ENCODE results near the gene CALML5.

CALML5 gene, protein sequence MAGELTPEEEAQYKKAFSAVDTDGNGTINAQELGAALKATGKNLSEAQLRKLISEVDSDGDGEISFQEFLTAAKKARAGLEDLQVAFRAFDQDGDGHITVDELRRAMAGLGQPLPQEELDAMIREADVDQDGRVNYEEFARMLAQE

DNA sequence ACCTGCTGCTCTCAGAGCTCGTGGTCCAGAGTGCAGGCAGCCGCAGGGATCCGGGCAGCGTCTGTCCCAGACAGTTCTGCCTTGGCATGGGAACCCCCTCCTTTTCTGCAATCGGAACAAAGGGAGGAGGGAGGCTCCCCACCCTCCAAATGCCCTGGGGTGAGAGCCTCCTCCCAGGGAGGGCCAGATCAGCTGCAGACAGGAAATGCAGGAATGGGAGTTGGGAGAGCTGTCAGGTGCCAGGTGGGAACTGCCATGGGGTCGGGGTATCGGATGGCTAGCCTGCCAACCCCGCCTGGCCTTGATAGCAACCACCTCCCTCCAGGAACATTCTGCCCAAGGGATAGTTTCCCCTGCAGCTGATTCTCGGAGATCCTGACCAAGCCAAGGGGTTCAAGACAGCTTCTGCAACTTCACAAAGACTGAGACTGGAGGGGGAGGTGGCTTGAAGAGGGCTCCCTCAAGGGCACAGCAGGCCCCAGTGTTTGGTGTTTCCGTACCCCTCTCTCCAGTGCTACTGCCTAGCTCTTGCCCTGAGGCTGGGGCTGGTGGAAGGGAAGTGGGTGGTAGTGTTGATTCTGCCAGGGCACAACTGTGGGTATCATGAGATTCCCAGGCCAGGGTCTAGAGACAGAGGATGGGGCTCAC is at the start of gene CALML5:
Gene CALML5, minus strand, starts transcription at position 78 of the 648 bp plus-strand sequence. CDS start 132 bp downstream, outside the sequence.
- no peak for DNase-seq

DNA sequence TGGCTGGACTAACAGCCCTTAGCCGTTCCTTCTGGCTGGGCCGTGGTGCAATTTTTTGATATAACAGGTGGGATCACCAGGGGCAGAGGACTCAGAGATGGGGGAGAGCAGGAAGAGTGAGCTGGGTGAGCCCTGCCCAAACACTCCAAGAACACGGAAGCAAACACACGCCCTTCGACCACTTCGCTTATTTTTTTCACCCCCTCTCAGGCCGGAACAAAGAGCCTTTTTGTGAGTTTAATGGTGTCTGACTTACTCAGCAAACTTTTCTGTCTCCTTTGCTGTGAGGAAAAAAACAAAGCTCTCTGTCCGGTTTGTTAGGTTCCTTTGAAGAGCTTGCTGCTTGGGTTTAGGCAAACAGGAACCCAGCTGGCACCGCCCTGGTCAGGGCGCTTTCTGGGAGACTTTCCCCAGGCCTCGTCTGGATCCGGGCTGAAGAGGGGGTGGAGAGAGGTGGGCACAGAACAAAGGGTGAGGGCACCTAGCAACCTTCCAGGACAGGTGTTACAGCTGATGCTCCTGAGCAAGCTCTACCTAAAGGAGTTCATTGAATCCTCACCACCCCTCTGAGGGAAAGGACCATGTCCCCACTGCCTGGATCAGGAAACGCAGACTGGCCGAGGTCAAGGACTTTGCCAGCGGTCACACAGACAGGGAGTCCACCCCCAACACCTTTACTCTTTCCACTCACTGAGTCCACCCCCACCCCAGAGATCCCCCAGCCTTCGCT is 48.7 kb upstream of the CALML5 start:
- no peak for DNase-seq

DNA sequence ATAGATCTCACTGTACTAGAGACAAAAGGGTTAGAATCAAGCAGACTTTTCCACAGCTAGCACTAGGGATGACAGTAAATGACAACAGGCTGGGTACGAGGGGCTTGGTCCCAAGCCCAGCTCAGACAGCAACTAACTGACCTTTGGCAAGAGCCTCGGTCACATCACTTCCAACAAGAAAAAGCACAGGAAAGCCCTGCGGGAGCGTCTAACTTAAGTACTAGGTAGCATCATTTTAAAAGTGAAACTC is 48.2 kb upstream of the CALML5 start:
- DNase-seq, result no peak

DNA sequence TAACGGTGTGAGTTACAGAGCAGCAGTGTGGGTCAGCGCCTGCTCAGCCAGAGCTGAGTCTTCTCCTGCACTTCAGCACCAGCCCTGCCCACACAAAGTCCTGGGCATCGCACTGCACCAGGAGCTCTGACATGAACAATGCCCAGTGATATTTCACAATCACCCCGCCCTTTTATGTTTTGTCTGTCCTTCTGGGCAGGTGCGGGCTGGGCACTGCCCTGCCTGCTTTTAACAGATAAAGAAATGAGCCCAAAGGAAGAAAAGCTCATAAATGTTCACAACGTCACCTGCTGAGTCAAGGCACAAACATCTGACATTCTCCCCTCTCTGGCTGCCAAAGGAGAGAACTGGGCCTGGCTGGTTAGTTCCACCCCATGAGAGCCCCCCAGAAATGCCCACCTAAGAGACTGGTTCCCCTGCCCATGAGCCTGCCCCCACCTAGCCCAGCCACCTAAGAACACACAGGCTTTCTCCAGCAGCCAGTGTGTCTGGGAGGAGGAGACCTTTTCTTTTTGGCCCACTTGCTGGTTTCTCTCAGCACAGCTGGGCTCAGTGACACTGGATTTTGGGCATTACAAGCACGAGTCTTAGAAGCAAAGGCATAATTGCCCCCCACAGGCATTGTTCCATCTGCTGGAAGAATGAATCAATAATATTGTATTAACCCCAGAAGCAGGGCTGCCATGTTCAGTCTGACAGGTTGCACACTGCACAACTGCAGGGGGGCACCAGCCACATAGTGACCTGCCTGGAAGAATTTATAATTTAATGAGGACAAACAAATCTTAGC is 47.7 kb upstream of the CALML5 start:
- no peak for DNase-seq

DNA sequence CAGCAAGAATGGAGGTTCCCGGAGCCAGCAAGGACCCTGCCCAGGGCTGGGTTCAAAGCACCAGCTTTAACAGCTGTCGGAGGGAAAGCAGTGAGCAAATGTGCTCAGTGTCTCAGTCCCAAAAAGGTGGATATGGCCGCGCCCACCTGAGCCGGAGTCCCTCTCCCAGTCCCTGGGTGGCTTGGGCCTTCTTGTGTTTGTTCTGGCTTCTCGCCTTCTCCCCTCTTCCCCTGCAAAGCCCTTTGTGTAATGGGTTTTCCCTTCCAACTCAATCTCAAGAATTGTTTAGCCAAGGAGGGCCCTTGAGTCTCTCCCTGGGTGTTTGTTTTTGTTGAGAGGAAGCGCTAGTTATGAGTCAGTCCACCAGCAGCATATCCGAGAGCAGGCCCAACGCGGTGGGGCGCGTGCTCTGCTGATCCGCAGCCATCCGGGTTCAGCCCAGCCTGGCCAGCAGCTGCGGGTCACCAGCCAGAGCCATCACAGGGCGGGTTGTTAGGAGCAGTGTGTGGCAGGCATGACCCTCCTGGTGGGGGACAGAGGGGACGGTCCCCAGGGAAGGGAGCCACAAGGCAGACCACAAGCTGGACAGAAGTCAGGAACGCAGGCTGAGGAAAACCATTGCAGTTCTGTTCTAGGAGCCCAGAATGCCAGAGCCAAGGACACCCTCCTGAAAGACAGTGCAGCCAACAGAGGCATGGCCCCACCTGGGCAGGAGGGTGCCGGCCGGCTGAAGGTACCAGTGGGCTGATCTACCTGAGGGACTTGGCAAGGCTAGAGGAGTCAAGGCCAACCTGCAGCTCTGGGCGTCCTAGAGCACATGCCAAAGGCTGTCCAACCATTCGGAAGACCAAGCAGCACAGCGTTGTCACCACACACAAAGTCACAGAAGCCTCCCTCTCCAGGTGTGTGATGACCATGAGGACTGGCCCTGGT is 46.7 kb upstream of the CALML5 start:
- no peak for DNase-seq

DNA sequence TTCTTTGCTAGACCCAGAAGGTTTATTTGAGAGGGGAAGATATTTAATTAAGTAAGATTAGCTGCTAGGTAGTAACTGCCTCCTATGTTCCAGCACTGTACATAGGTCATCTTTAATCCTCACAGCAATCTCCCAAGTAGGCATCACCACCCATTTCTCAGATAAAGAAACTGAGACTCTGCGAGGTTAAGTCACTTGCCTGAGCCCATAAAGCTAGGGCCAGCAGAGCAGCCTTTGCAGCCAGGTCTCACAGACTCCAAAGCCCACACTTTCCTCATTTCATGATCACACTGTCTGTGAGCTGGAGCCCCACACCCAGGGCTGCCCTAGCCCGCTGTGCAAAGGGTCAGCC is 46.0 kb upstream of the CALML5 start:
- DNase-seq, result no peak

DNA sequence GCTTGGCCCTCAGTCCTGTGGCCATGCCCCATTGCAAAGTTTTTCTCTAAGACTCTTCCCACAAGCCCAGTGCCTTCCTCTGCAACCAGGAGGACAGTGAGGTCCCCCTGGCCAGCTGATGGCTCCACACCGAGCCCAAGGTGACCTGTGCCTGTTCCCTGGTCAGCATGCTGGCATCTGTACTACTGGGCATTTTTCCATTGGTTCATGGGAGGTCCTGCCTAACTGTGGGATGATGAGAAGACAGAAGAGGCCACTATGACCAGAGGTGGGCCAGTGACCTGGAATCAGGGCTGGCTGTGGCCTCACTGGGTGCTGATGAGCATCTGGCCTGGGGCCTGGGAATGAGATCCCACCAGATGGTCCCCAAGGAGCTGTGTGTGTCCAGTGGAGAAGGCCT is 45.6 kb upstream of the CALML5 start:
- no peak for DNase-seq

DNA sequence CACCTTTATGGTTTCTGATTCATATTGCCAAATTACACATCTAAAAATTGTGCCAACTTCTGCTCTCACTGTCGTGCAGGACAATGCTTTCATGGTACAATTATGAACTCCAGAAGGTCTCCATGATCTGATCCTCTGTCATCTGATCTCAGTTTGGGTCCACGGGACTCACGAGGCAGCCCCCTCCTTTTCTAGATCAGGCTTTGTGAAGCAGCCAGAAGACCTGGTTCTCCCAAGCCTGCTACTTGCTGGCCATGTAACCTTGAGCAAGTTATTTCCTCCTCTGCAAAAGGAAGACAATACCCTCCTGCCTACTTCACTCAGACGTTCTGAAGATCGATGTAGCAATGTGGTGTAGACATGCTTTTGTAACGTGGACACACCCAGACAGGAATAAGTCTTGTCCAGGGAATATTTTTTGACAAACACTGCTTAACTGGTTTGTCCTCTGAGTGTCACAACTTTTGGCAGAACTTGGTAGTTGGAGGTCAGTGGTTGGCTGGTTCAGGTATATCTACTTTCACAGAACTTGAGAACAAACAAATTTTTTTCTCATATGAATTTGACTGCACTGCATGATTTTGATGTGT is 44.9 kb upstream of the CALML5 start:
- no peak for DNase-seq

DNA sequence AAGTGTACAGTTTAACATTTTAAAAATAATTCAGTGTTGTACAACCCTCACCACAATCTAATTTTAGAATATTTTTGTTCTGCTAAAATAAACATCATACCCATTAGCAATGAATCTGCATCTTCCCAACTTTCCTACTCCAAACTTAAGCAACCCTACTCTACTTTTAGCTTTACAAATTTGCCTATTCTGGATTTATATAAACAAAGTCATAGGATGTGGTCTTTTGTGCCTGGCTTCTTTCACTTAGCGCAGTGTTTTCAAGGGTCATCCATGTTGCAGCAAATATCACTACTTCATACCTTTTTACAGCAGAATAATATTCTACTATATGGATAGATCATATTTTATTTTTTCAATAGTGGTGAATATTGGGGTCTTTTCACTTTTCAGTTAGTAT is 44.3 kb upstream of the CALML5 start:
- DNase-seq, result no peak

DNA sequence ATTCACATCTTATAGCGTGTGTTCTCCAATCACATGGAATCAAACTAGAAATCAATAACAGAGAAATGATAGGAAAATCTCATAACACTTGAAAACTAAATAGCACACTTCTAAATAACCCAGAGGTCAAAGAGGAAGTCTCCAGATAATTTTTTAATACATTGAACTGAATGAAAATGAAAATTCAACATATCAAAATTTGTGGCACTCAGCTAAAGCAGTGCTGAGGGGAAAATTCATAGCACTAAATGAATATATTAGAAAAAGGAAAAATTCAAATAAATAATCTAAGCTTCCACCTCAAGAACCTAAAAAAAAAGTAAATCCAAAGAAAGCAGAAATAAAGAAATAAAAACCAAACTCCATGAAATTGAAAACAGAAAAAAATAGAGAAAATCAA is 42.7 kb upstream of the CALML5 start:
- no peak for DNase-seq

DNA sequence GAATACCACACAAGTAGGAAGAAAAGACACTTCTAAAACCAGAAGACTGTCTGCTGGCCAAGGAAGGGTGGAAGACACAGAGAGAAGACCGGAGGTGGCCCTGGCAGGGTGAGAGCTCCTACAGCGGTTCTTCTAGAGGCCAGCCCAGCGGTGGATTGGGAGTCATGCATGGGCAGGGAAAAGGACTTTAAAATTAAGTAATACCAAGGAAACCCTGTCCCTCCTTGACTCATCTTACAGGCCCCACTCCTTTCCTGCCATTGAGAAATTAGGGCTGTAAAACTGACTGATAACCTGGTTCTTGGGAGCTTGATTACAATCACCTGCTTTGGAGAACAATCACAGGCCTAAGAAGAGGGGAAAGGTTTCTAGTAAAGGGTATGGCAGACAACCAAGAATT is 41.5 kb upstream of the CALML5 start:
- no peak for DNase-seq

DNA sequence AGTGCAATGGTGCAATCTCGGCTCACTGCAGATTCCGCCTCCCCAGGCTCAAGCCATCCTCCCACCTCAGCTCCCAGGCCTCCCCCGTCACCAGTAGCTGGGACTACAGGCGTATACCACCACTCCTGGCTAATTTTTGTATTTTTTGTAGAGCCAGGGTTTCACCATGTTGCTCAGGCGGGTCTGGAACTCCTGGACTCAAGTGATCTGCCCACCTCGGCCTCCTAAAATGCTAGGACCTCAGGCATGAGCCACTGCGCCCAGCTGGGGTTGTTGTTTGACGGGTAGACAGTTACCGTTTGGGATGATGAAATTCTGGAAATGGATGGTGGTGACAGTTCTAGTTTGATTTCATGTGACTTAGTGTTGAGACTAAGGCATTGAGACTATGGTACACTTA is 40.7 kb upstream of the CALML5 start:
- no peak for DNase-seq

DNA sequence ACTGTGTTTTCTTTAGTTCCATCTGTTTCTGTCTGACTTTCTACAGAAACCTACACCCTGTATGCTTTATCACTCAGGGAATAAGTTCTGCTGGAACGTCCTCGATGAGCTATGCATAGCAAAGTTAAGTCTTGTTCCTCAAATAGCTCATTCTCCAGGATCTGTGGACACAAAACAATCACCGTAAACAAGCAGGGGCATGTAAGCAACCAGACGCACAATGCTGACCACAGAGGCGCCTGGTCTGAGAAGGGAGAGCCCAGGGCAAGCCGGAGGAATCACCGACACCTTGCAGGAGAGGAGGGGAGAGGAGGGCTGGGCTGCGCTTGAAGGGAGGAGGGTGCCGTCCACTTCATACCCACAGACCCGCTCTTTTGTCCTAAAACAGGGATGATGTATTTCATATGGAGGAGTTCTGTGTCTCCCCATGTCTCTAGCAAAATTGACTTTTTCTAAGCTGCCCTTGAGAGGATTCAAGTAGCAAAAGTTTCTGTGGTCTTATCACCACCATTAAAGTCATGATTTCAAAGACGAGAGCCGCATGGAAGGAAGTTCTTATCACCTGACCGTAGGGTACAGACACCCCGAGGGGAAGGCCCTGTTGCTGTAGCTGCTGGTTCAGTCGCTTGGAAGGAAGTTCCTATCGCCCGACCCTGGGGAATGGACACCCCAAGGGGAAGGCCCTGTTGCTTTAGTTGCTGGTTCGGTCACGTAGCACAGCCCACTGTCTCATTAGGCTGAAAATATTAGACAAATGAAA is 39.7 kb upstream of the CALML5 start:
- DNase-seq, result no peak

DNA sequence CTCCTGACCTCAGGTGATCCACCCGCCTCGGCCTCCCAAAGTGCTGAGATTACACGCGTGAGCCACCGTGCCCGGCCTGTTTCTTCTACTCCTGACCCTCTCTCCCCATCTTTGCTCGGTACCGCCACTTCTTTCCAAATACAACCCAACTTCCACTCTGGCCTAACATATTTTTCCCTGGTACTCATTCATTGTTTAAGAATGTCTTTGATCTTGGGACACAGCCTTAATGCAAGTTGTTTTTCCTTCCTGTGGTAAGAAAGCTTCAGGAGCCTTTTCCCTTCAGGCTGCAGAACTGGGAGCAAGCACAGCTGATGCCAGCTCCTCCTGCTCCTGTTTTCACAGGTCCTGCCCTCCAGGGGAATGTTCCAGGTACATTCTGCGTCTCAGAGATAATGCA is 39.1 kb upstream of the CALML5 start:
- no peak for DNase-seq

DNA sequence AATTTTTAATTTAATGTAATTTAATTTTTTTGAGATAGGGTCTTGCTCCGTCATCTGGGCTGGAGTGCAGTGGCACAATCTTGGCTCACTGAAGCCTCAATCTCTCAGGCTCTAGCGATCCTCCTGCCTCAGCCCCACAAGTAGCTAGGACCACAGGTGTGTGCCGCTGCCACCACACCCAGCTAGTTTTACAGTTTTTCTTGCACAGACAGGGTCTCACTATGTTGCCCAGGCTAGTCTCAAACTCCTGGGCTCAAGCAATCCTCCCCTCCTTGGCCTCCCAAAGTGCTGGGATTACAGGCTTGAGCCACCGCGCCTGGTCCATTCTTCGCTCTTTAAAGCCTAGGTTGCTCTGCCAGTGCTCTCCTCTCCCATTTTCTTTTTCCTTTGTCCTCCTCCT is 38.3 kb upstream of the CALML5 start:
- DNase-seq, result no peak

DNA sequence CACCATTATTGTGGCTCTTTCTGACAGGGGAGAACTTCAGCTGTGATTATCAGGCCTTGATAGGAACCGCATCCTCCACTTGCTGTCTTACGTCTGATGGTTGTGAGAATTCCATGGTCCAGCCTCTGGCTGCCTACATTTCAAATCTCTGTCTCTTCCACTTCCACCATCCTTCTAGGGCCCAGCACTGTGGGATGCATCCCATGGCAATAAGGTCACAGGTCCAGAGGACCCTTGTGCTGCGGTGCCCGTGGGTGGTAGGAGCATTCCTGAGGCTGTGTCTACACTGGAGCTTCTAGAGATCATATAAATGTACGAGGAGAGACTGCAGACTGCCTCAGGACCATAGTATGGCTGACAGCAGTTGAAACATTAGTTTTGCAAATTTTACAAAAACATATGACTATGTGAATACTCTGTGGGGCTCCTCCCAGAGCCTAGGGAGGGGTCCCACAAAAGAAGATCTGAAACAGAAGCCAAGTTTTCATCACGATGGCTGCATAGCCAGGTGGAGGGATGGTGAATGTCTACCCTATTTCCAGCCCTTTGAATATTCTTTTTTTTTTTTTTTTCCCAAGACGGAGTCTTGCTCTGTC is 37.2 kb upstream of the CALML5 start:
- no peak for DNase-seq

DNA sequence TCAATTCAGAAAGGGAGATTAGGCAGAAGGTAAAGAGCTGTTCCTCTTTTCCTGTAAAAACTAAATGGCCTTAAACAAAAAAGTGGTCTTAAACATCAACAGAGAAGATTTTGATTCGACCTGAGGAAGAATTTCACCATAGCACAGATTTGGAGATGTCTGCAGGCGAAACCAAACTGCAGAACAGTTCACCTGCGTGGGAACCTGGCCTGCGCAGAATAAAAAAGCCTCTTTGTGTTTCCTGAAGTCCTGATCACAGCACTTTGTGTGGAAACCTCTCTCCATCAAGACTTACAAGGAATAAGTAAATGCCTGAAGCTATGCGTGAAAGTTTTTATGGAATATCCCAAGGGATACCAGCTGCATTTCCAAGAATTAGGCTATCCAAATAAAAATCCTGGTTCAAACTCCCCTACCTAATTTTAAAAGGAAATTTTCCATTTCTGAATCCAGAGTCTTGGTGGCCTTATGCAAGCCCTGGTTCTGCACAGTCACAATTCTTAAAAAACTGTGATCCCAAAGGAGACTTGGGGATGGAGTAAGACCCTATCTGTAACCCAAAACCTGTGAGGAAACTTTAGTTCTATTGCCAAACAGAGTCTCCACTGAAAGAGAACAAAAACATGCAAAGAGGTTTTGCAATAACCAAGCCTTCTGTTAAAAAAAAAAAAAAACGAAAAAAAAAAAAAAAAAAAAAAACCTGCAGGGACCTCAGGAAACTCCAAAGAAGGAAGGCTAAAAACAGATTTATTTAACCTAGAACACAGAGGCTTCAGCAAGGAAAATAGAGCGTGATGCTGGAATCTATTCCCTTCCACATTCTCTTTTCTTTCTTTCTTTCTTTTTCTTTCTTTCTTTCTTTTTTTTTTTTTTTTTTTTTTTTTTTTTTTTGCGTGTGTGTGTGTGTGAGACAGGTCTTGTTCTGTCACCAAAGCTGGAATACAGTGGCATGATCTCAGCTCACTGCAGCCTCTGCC is 35.8 kb upstream of the CALML5 start:
- no peak for DNase-seq

DNA sequence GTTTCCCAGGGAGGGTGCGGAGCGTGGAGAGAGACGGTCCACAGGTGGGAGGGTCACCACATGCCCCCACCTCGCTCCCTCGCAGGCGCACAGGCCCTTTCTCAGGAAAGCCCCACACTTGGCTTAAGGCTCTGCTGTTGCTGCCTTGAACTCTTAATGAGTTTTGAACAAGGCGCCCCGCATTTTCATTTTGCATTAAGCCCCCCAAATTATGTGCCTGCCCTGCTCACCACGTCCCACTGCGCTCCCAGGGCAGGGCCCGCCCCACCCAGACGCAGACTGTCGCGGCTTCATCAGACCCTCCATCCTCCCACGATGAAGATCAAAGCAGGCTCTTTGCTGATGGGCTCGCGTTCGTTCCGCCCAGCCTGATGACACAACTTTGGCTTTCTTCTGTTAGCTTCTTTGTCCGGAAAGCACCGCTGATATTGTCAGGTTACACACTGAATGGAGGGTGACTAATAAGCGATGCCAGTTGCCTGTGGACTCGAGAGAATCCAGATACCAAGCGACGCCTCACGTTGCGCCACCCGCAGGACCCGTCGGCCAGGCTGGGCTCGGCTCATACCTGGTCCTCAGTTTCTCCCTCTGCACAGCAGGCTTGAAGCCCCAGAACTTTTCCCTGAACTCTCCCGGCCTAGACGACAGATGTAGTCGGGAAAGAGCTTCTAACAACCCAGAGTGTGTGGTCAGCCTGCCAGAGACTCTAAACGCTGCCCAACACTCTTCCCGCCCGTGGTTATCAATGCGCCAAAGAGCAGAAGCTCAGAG is 34.9 kb upstream of the CALML5 start:
- DNase-seq, result no peak

DNA sequence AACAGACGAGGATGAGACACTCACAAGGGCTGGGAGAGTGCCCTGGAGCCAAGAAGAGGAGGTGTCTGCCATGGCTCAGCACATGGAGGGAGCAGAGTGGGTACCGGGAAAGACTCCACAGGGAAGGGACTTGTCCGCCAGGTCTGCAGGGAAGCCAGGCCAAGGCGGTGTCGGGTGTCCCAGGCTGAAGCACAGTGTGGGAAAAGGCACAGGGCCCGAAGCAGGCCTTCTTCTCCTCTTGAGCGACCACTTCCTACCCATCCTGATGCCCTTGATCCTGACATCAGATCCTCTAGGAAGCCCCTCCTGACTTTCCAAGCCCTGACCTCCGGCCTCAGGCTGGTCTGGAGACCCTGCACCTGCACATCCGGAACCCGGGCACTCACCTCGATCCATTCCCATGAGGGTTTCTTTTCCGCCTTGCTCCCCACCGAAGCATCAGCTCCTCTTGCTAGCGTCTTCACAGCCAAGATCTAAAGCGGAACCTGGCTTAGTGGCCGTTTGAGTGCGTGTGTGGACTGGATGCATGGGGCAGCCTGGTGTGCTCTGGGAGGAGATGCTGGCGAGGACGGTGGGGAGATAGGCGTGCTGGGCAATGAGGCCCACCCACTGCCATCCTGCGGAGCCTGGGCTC is 33.8 kb upstream of the CALML5 start:
- no peak for DNase-seq

Measured in activated CD4-positive, alpha-beta T cell treated with anti-CD3 and anti-CD28 coated beads for 48 hours (primary cell).